HG03196 (cell line): ENCODE measurements around the gene GOLGA6L2.
"Not testable (repeated sequence)": the region's sequence is repeated elsewhere in the genome, so short reads cannot be mapped to it uniquely, and the experiment has no call there.

ENCODE experiments used
- ATAC-seq: cut with Tn5 transposase; IDR thresholded peaks from one replicate; pipeline ENCODE4 v1.9.1; 2021; ENCODE audit not compliant: unreplicated experiment

GOLGA6L2 gene

GRCh38 chr15:23424111-23424904, 22.7 kb downstream of the GOLGA6L2 start:
- no peak for ATAC-seq

GRCh38 chr15:23422946-23423708, 23.9 kb downstream of the GOLGA6L2 start:
- ATAC-seq: no peak

GRCh38 chr15:23422099-23422945, 24.7 kb downstream of the GOLGA6L2 start:
- ATAC-seq: no peak

GRCh38 chr15:23420806-23421575, 26.1 kb downstream of the GOLGA6L2 start:
- ATAC-seq: no peak

- ATAC-seq: no peak
These were observed 30.4 kb downstream of the GOLGA6L2 start for GRCh38 chr15:23416349-23417276.

- ATAC-seq: not testable (repeated sequence)
These were observed 31.2 kb downstream of the GOLGA6L2 start for GRCh38 chr15:23415866-23416265.

- ATAC-seq: no peak
These were observed 31.6 kb downstream of the GOLGA6L2 start for GRCh38 chr15:23415321-23415865.

- ATAC-seq: not testable (repeated sequence)
These were observed 34.0 kb downstream of the GOLGA6L2 start for GRCh38 chr15:23412881-23413600.

GRCh38 chr15:23411841-23412240, 35.2 kb downstream of the GOLGA6L2 start:
- no peak for ATAC-seq

GRCh38 chr15:23403550-23403949, 43.5 kb downstream of the GOLGA6L2 start:
- ATAC-seq: no peak

- ATAC-seq: no peak
These were observed 44.5 kb downstream of the GOLGA6L2 start for GRCh38 chr15:23402544-23402943.

- no peak for ATAC-seq
These were observed 44.9 kb downstream of the GOLGA6L2 start for GRCh38 chr15:23402140-23402539.

GRCh38 chr15:23401627-23402026, 45.4 kb downstream of the GOLGA6L2 start:
- ATAC-seq: no peak

- not testable (repeated sequence) for ATAC-seq
These were observed 47.8 kb downstream of the GOLGA6L2 start for GRCh38 chr15:23399207-23399606.

GRCh38 chr15:23398357-23398756, 48.7 kb downstream of the GOLGA6L2 start:
- ATAC-seq: not testable (repeated sequence)

GRCh38 chr15:23397779-23398178, 49.3 kb downstream of the GOLGA6L2 start:
- no peak for ATAC-seq

- ATAC-seq: no peak
These were observed 51.2 kb downstream of the GOLGA6L2 start for GRCh38 chr15:23395832-23396231.

GRCh38 chr15:23395030-23395692, 51.9 kb downstream of the GOLGA6L2 start:
- ATAC-seq: no peak
